CD4-positive, alpha-beta memory T cell (primary cell): ENCODE results near the gene MDM1. TPM values are rescaled to one million over a fixed set of nuclear protein-coding genes. Genes with fewer than 3 reads are reported as not detected.
A peak's percentile ranks its signal among the peaks of the same experiment; 100 is the strongest.

Experiments used
- CTCF ChIA-PET: fragments of 350-600 bp; sonication (Branson Sonifier 250); formaldehyde crosslinking; loops from one replicate; lab custom pipeline; 2021; ENCODE audit warnings: inconsistent platforms; ENCODE audit not compliant: partially characterized antibody; lab: Charles Lee
- POLR2A ChIA-PET: fragments of 350-600 bp; sonication (Branson Sonifier 250); formaldehyde crosslinking; loops from one replicate; lab custom pipeline; 2021; ENCODE audit not compliant: partially characterized antibody; lab: Charles Lee
- DNase-seq, 5 donors: peaks; one replicate each; pipeline versions ENCODE4 v3.0.0 to v3.0.0-alpha.2; 2020 to 2022; ENCODE audit warnings: mixed read lengths in 1 of 5
- H3K27ac ChIP-seq: one replicate; pipeline ENCODE4 v1.7.0; 2013; ENCODE audit warnings: low read depth, low read length
- H3K27me3 ChIP-seq: 2 replicates; pipeline ENCODE4 v1.7.0; 2013; ENCODE audit warnings: mild to moderate bottlenecking, low read length, moderate library complexity; ENCODE audit not compliant: insufficient read depth
- H3K36me3 ChIP-seq: 2 replicates; pipeline ENCODE4 v1.7.0; 2013; ENCODE audit warnings: mild to moderate bottlenecking, low read length, moderate library complexity; ENCODE audit not compliant: insufficient read depth
- H3K4me1 ChIP-seq: 2 replicates; pipeline ENCODE4 v1.7.0; 2013; ENCODE audit warnings: mild to moderate bottlenecking, low read length, moderate library complexity; ENCODE audit not compliant: insufficient read depth
- H3K4me3 ChIP-seq, 2 donors: one replicate each; pipeline ENCODE4 v1.7.0; 2013; ENCODE audit warnings: low read length in 2 of 2, mild to moderate bottlenecking in 1 of 2
- H3K9me3 ChIP-seq, 2 donors: one replicate each; pipeline ENCODE4 v1.7.0; 2013; ENCODE audit warnings: low read length in 2 of 2, control low read depth in 1 of 2; ENCODE audit not compliant: control insufficient read depth in 1 of 2
- H3K27ac Mint-ChIP-seq, 7 donors: one replicate each; pipeline ENCODE4 v1.8.0; 2020 to 2021; ENCODE audit warnings: mixed read lengths in 7 of 7, mild to moderate bottlenecking in 6 of 7, inconsistent platforms in 3 of 7, moderate library complexity in 3 of 7
- H3K27me3 Mint-ChIP-seq, 2 donors: one replicate each; pipeline ENCODE4 v1.8.0; 2020 to 2021; ENCODE audit warnings: mixed read lengths in 2 of 2
- H3K36me3 Mint-ChIP-seq, 2 donors: one replicate each; pipeline ENCODE4 v1.8.0; 2020 to 2021; ENCODE audit warnings: mixed read lengths in 2 of 2, inconsistent platforms in 1 of 2, mild to moderate bottlenecking in 1 of 2
- H3K4me1 Mint-ChIP-seq, 4 donors: one replicate each; pipeline ENCODE4 v1.8.0; 2020 to 2021; ENCODE audit warnings: mixed read lengths in 4 of 4, mild to moderate bottlenecking in 1 of 4
- H3K4me3 Mint-ChIP-seq, 8 donors: one replicate each; pipeline ENCODE4 v1.8.0; 2020 to 2021; ENCODE audit warnings: mixed read lengths in 8 of 8, mild to moderate bottlenecking in 7 of 8, moderate library complexity in 6 of 8, inconsistent platforms in 3 of 8
- H3K9me3 Mint-ChIP-seq, 8 donors: one replicate each; pipeline ENCODE4 v1.8.0; 2020 to 2021; ENCODE audit warnings: mixed read lengths in 8 of 8, mild to moderate bottlenecking in 5 of 8, inconsistent platforms in 3 of 8, moderate library complexity in 1 of 8
- intact Hi-C: fragments of 100-400 bp; cut with micrococcal nuclease; formaldehyde crosslinking; loops from one replicate; pipeline ENCODE4 v1.15.1; 2023
- polyA plus RNA-seq, 2 donors: library from polyadenylated mRNA; unstranded; fragments of 300-500 nt; fragmentation: Illumina TruSeq; gene quantifications; one replicate each; pipeline ENCODE4 v1.2.3, GENCODE V29; 2021
- total RNA-seq, 2 experiments: library from RNA; stranded (reverse); gene quantifications; one replicate each; pipeline ENCODE4 v1.2.3, GENCODE V29; 2021

Gene MDM1
- total and polyA plus RNA-seq, 4 experiments from 2014 or later, result 11.7 to 29.4 (median 20.0) TPM

- no peaks in the 10 kb centered on the region for H3K36me3 Mint-ChIP-seq
- Histone ChIP-seq H3K4me1 (no peaks in the 10 kb centered on the region), H3K4me3 (no peak overlapping the region), H3K27ac (no peak overlapping the region), H3K36me3 (no peaks in the 10 kb centered on the region), H3K27me3 (no peaks in the 10 kb centered on the region), H3K9me3 (no peaks in the 10 kb centered on the region)
- DNase-seq, result no peak
- H3K27me3 Mint-ChIP-seq, result peaks cover under 1 to 3% of the 10 kb centered on the region in 2 donors
- CTCF ChIA-PET, result no interaction called here
- H3K4me1 Mint-ChIP-seq, result peaks cover 0 to 7% (median 2%) of the 10 kb centered on the region in 4 donors
- no peak overlapping the region for H3K27ac Mint-ChIP-seq
- H3K9me3 Mint-ChIP-seq, result no peaks in the 10 kb centered on the region
- H3K4me3 Mint-ChIP-seq, result no peak overlapping the region
- POLR2A ChIA-PET, result no interaction called here
- intact Hi-C loops, result no loop called here
Observed at GRCh38 chr12:68269779-68270178, 62.4 kb downstream of the MDM1 start.

- Mint-ChIP-seq H3K27ac (no peak overlapping the region), H3K4me1 (peaks cover 0 to 7% (median 2%) of the 10 kb centered on the region in 4 donors), H3K36me3 (no peaks in the 10 kb centered on the region), H3K4me3 (no peak overlapping the region), H3K9me3 (no peaks in the 10 kb centered on the region), H3K27me3 (peaks cover 4 to 6% of the 10 kb centered on the region in 2 donors)
- Histone ChIP-seq H3K27ac (no peak overlapping the region), H3K9me3 (no peaks in the 10 kb centered on the region), H3K27me3 (no peaks in the 10 kb centered on the region), H3K4me1 (no peaks in the 10 kb centered on the region), H3K36me3 (no peaks in the 10 kb centered on the region), H3K4me3 (no peak overlapping the region)
- CTCF ChIA-PET, result no interaction called here
- intact Hi-C loops, result no loop called here
- POLR2A ChIA-PET, result no interaction called here
- DNase-seq, result no peak
Observed at GRCh38 chr12:68268967-68269366, 63.2 kb downstream of the MDM1 start.

GRCh38 chr12:68267892-68268396, 64.2 kb downstream of the MDM1 start:
- Mint-ChIP-seq H3K4me3 (peak overlapping the region in 1 of 8 donors; percentile 18), H3K27ac (no peak overlapping the region), H3K4me1 (peaks cover 0 to 7% (median 2%) of the 10 kb centered on the region in 4 donors), H3K27me3 (peaks cover 4 to 8% of the 10 kb centered on the region in 2 donors), H3K9me3 (no peaks in the 10 kb centered on the region), H3K36me3 (no peaks in the 10 kb centered on the region)
- Histone ChIP-seq H3K36me3 (no peaks in the 10 kb centered on the region), H3K4me3 (no peak overlapping the region), H3K27ac (no peak overlapping the region), H3K4me1 (no peaks in the 10 kb centered on the region), H3K27me3 (no peaks in the 10 kb centered on the region), H3K9me3 (no peaks in the 10 kb centered on the region)
- intact Hi-C loops, result no loop called here
- CTCF ChIA-PET, result no interaction called here
- POLR2A ChIA-PET, result no interaction called here
- no peak for DNase-seq

- H3K9me3 Mint-ChIP-seq, result no peaks in the 10 kb centered on the region
- Histone ChIP-seq H3K4me1 (no peaks in the 10 kb centered on the region), H3K4me3 (no peak overlapping the region), H3K27ac (no peak overlapping the region), H3K36me3 (no peaks in the 10 kb centered on the region), H3K9me3 (no peaks in the 10 kb centered on the region), H3K27me3 (no peaks in the 10 kb centered on the region)
- POLR2A ChIA-PET, result no interaction called here
- CTCF ChIA-PET, result interaction anchor here (1.3 kb wide), 1 partner anchor 19 kb away, joined by 4 read pairs; no protein-coding TSS in a partner anchor
- H3K4me3 Mint-ChIP-seq, result no peak overlapping the region
- H3K36me3 Mint-ChIP-seq, result no peaks in the 10 kb centered on the region
- no peak for DNase-seq
- H3K27ac Mint-ChIP-seq, result no peak overlapping the region
- H3K27me3 Mint-ChIP-seq, result peaks cover 4 to 8% of the 10 kb centered on the region in 2 donors
- intact Hi-C loops, result no loop called here
- peaks cover 0 to 7% (median 6%) of the 10 kb centered on the region in 4 donors for H3K4me1 Mint-ChIP-seq
Observed at GRCh38 chr12:68264857-68265256, 67.3 kb downstream of the MDM1 start.

- CTCF ChIA-PET, result no interaction called here
- Mint-ChIP-seq H3K4me3 (no peak overlapping the region), H3K9me3 (no peaks in the 10 kb centered on the region)
Observed at GRCh38 chr12:68264158-68264855, 67.9 kb downstream of the MDM1 start.

GRCh38 chr12:68263366-68263765, 68.8 kb downstream of the MDM1 start:
- H3K9me3 Mint-ChIP-seq, result no peaks in the 10 kb centered on the region
- intact Hi-C loops, result no loop called here
- peak overlapping the region in 1 of 7 donors; percentile 6 for H3K27ac Mint-ChIP-seq
- Histone ChIP-seq H3K4me1 (no peaks in the 10 kb centered on the region), H3K9me3 (no peaks in the 10 kb centered on the region), H3K4me3 (no peak overlapping the region), H3K27me3 (no peaks in the 10 kb centered on the region), H3K27ac (no peak overlapping the region), H3K36me3 (no peaks in the 10 kb centered on the region)
- H3K36me3 Mint-ChIP-seq, result no peaks in the 10 kb centered on the region
- DNase-seq, result no peak
- ChIA-PET POLR2A (no interaction called here), CTCF (no interaction called here)
- H3K27me3 Mint-ChIP-seq, result peaks cover 7 to 8% of the 10 kb centered on the region in 2 donors
- H3K4me1 Mint-ChIP-seq, result peaks cover 6 to 12% (median 9%) of the 10 kb centered on the region in 4 donors
- no peak overlapping the region for H3K4me3 Mint-ChIP-seq

More at GRCh38 chr12:68264158-68264855, 67.9 kb downstream of the MDM1 start:
- no peak overlapping the region for H3K27ac ChIP-seq
- Mint-ChIP-seq H3K36me3 (no peaks in the 10 kb centered on the region), H3K4me1 (peaks cover 5 to 12% (median 9%) of the 10 kb centered on the region in 4 donors), H3K27me3 (peaks cover 7 to 8% of the 10 kb centered on the region in 2 donors), H3K27ac (no peak overlapping the region)
- no peaks in the 10 kb centered on the region for H3K4me1 ChIP-seq
- no peak for DNase-seq
- no peaks in the 10 kb centered on the region for H3K36me3 ChIP-seq
- intact Hi-C loops, result no loop called here
- H3K4me3 ChIP-seq, result no peak overlapping the region
- POLR2A ChIA-PET, result no interaction called here
- no peaks in the 10 kb centered on the region for H3K9me3 ChIP-seq
- H3K27me3 ChIP-seq, result no peaks in the 10 kb centered on the region

- H3K9me3 ChIP-seq, result no peaks in the 10 kb centered on the region
- no peaks in the 10 kb centered on the region for H3K4me1 ChIP-seq
- ChIA-PET CTCF (interaction anchor here (1.3 kb wide), 1 partner anchor 39 kb away, joined by 4 read pairs; no protein-coding TSS in a partner anchor), POLR2A (no interaction called here)
- peaks cover 6 to 9% (median 7%) of the 10 kb centered on the region in 4 donors for H3K4me1 Mint-ChIP-seq
- H3K9me3 Mint-ChIP-seq, result no peaks in the 10 kb centered on the region
- no peaks in the 10 kb centered on the region for H3K36me3 ChIP-seq
- DNase-seq, result no peak
- H3K27me3 ChIP-seq, result no peaks in the 10 kb centered on the region
- H3K36me3 Mint-ChIP-seq, result no peaks in the 10 kb centered on the region
- no peak overlapping the region for H3K4me3 Mint-ChIP-seq
- peaks cover 7 to 8% of the 10 kb centered on the region in 2 donors for H3K27me3 Mint-ChIP-seq
- intact Hi-C loops, result no loop called here
- H3K27ac ChIP-seq, result no peak overlapping the region
- H3K4me3 ChIP-seq, result no peak overlapping the region
- H3K27ac Mint-ChIP-seq, result no peak overlapping the region
Observed at GRCh38 chr12:68261896-68262295, 70.3 kb downstream of the MDM1 start.
